ENCODE results near the gene PSD2.

DNA sequence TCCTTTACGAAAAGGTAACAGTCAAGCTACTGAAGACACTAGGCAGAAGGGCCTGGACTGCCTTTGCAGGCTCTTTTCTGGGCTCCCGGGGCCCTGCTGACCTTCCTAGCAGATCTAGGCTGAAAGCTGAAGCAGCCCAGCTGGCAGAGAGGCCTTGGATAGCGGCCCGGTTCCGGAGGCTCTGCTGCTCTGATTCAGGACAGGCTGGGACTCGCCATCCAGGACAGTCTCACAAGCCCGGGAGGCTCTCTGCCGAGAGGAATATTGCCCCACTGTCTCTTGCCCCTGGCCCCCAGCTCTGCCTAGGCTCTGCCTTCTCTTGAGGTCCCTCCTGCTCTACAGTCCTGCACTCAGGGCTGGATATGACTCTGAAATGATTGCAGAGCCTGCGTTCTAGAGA, 67.8 kb downstream of the PSD2 start:
- TF ChIP-seq POLR2AphosphoS5 (IDR thresholded peaks at IDR 0.05; ENCODE audit: borderline replicate concordance, low read depth, low read length) (no peak), EZH2 (IDR thresholded peaks at IDR 0.05) (no peak)

Measured in SK-N-MC (cell line).